GM12892 (cell line): Measurements from ENCODE around the gene LRRTM2.

Source experiments
- POLR2A ChIP-seq: IDR thresholded peaks from 2 replicates; pipeline ENCODE4 v1.6.1; 2011; ENCODE audit warnings: low read depth, low read length, control low read depth
- POLR2AphosphoS5 ChIP-seq: IDR thresholded peaks from 2 replicates; pipeline ENCODE4 v1.6.1; 2011; ENCODE audit warnings: low read depth, low read length, control low read depth

- TF ChIP-seq POLR2AphosphoS5, result no peak
- TF ChIP-seq POLR2A, result no peak
Measured at GRCh38 chr5:138853132-138853531, 22.0 kb downstream of the LRRTM2 start.
